Measurements from ENCODE around the gene PPM1H.

PPM1H gene

DNA sequence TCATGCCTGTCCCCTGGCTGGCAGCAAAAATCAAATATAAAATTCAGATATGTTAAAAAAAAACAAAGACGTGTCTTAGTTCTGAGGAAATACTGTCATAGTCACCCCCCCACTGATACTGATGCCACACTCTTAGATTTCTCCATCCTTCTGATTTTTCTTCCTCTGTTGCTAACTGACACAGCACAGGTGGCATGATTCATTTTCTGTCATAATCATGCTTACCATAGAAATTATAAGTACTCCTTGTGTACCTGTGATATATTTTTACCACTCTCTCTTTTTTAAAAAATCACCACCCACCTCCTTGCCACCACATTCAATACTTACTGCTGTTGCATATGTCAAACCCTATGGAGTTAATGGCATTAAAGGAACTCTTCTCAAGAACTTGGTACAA, 209.2 kb downstream of the PPM1H start:
- Histone ChIP-seq H3K9me3 (no peaks in the 10 kb centered on the region), H3K4me1 (ENCODE audit: control insufficient read depth in 1 of 2, insufficient read depth in 1 of 2, low read depth in 1 of 2, low read length in 1 of 2) (peaks cover 34 to 35% of the 10 kb centered on the region in 2 experiments), H3K4me3 (ENCODE audit: low read depth in 1 of 2, low read length in 1 of 2) (no peak overlapping the region), H3K36me3 (no peaks in the 10 kb centered on the region), H3K27me3 (no peaks in the 10 kb centered on the region), H3K27ac (no peak overlapping the region)
- TF ChIP-seq, protein P1, sequence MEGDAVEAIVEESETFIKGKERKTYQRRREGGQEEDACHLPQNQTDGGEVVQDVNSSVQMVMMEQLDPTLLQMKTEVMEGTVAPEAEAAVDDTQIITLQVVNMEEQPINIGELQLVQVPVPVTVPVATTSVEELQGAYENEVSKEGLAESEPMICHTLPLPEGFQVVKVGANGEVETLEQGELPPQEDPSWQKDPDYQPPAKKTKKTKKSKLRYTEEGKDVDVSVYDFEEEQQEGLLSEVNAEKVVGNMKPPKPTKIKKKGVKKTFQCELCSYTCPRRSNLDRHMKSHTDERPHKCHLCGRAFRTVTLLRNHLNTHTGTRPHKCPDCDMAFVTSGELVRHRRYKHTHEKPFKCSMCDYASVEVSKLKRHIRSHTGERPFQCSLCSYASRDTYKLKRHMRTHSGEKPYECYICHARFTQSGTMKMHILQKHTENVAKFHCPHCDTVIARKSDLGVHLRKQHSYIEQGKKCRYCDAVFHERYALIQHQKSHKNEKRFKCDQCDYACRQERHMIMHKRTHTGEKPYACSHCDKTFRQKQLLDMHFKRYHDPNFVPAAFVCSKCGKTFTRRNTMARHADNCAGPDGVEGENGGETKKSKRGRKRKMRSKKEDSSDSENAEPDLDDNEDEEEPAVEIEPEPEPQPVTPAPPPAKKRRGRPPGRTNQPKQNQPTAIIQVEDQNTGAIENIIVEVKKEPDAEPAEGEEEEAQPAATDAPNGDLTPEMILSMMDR (IDR thresholded peaks at IDR 0.05), result no peak

DNA sequence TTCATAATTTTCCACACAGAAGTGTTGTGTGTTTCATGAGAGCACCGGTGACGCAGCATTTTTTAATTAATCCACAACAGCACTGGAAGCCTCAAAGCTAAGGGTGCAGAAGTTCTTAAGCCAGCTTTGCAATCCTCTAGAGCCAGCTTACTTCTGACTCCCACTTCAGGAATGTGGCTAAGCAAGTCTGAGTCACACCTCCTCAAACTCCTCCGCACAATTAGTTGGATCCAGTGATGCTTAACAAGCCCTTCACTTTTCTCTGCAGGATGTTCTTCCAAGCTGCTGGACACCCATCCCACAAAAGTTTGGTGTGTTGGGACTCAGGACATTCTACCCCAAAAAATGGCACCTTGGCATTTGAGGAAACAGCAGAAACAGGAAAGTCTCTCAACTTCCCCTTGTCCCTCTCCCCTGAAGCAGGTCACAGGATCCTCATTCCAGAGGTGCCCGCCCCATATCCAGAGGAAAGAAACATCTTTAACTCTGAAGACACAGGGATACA, 210.0 kb downstream of the PPM1H start:
- no peaks in the 10 kb centered on the region for H3K36me3 ChIP-seq
- TF ChIP-seq, protein P1 (IDR thresholded peaks at IDR 0.05), result no peak
- H3K9me3 ChIP-seq, result no peaks in the 10 kb centered on the region
- no peaks in the 10 kb centered on the region for H3K27me3 ChIP-seq
- no peak overlapping the region for H3K4me3 ChIP-seq (ENCODE audit: low read depth in 1 of 2, low read length in 1 of 2)
- H3K27ac ChIP-seq, result no peak overlapping the region
- peaks cover 34 to 35% of the 10 kb centered on the region in 2 experiments for H3K4me1 ChIP-seq (ENCODE audit: control insufficient read depth in 1 of 2, insufficient read depth in 1 of 2, low read depth in 1 of 2, low read length in 1 of 2)

DNA sequence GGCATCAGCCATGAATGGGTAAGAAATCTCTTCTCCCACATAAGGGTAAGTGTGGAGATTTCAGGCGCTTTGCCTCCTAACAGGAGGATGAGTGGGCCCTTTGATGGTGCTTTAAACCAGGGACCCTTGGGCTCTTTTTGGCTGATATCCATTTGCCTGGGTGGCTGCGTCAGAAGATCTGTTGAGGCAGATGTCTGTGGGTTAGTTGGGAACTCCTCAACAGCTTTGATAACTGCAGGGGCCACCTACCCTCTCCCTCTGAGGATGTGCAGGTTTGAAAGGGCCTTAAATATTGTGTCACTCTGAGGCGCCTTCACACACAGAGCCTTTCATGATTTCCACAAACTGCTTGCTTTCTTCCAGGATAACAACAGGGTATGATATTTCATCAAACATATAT, 210.7 kb downstream of the PPM1H start:
- Histone ChIP-seq H3K27me3 (no peaks in the 10 kb centered on the region), H3K36me3 (peaks cover 4% of the 10 kb centered on the region), H3K27ac (no peak overlapping the region), H3K4me1 (ENCODE audit: control insufficient read depth in 1 of 2, insufficient read depth in 1 of 2, low read depth in 1 of 2, low read length in 1 of 2) (peaks cover 31% of the 10 kb centered on the region in 2 experiments), H3K4me3 (ENCODE audit: low read depth in 1 of 2, low read length in 1 of 2) (no peak overlapping the region), H3K9me3 (no peaks in the 10 kb centered on the region)
- TF ChIP-seq, protein P1 (IDR thresholded peaks at IDR 0.05), result no peak

DNA sequence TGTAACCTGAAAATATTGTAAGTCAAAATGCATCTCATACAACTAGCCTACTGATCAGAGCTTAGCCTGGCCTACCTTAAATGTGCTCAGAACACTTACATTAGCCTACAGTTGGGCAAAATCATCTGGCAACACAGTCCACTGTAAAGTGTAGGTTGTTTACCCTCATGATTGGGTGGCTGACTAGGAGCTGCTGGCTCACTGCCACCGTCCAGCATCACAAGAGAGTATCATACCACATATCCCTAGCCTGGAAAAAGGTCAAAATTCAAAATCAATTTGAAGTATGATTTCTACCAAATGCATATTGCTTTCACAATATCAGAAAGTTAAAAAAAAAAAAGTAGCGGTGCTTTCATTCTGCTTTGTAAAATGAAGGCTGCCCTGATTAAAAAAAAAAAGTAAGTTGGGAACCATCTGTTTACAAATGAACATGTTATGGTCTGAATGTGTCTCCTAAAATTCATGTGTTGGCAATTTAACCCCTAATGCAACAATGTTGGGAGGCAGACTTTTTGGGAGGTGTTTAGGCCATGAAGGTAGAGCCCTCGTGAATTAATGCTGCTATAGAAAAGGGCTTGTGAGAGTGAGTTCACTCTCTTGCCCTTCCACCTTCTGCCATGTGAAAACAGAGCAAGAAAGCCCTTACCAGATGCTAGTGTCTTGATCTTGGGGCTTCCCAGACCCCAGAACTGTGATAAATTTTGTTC, 211.8 kb downstream of the PPM1H start:
- Histone ChIP-seq H3K36me3 (peaks cover 11% of the 10 kb centered on the region), H3K27ac (no peak overlapping the region), H3K9me3 (no peaks in the 10 kb centered on the region), H3K4me3 (ENCODE audit: low read depth in 1 of 2, low read length in 1 of 2) (no peak overlapping the region), H3K4me1 (ENCODE audit: control insufficient read depth in 1 of 2, insufficient read depth in 1 of 2, low read depth in 1 of 2, low read length in 1 of 2) (peaks cover 19% of the 10 kb centered on the region in 2 experiments), H3K27me3 (no peaks in the 10 kb centered on the region)
- TF ChIP-seq, protein P1 (IDR thresholded peaks at IDR 0.05), result no peak

DNA sequence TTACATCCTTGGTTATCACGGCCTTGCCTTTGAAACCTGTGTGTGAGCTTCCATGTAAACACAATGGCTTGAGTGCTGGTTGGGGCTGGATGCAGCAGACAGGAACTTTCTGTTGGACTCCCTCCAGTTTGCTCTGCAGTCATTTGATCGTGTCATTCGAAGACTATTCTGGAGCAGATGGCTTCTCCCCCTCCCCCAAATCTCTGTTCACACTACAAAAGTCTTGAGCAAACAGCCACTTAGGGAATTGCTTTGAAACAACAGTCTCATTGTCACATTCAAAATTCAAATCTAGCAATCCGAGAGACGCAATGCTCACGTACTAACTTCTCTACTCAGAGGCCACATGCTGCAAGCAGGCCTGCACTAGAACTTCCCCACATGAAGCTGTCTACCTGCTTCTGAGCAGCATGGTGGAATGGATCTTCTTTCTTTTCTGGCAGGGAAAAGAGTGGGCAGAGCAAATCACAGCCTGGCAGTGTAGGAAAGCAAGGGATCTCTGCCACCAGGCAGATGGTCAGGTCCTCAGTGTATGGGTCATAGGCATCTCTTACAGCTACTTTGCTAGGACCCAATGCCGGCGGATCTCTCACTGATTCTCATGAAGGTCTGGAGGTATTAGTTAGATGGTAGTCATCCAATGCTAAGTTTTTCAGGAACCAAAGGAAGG, 214.2 kb downstream of the PPM1H start:
- Histone ChIP-seq H3K27me3 (no peaks in the 10 kb centered on the region), H3K4me3 (ENCODE audit: low read depth in 1 of 2, low read length in 1 of 2) (no peak overlapping the region), H3K36me3 (peaks cover 11% of the 10 kb centered on the region), H3K9me3 (no peaks in the 10 kb centered on the region), H3K27ac (no peak overlapping the region), H3K4me1 (ENCODE audit: control insufficient read depth in 1 of 2, insufficient read depth in 1 of 2, low read depth in 1 of 2, low read length in 1 of 2) (peaks cover 10 to 13% of the 10 kb centered on the region in 2 experiments)
- TF ChIP-seq, protein P1 (IDR thresholded peaks at IDR 0.05), result no peak
